Colonic mucosa (tissue), 4 donors: ENCODE results near the gene CBX1. TPM values are rescaled to one million over a fixed set of nuclear protein-coding genes. Genes with fewer than 3 reads are reported as not detected.

Experiments used
- DNase-seq: peaks from one replicate; pipeline ENCODE4 v3.0.0-alpha.2; 2020
- H3K27ac ChIP-seq: fragments of 200-600 bp; one replicate; pipeline ENCODE4 v1.8.0; 2021
- H3K27me3 ChIP-seq: fragments of 200-600 bp; one replicate; pipeline ENCODE4 v1.8.0; 2021
- H3K36me3 ChIP-seq: fragments of 200-600 bp; one replicate; pipeline ENCODE4 v1.8.0; 2021
- H3K4me1 ChIP-seq: fragments of 200-600 bp; one replicate; pipeline ENCODE4 v1.8.0; 2021; ENCODE audit warnings: mild to moderate bottlenecking
- H3K4me3 ChIP-seq: fragments of 200-600 bp; one replicate; pipeline ENCODE4 v1.8.0; 2021
- H3K9ac ChIP-seq, 2 donors: one replicate each; pipeline ENCODE4 v1.7.0; 2013; ENCODE audit warnings: control low read depth in 2 of 2, low read depth in 2 of 2, low read length in 2 of 2
- H3K9me3 ChIP-seq: fragments of 200-600 bp; one replicate; pipeline ENCODE4 v1.8.0; 2021
- CTCF ChIP-seq: fragments of 200-600 bp; IDR thresholded peaks from one replicate; pipeline ENCODE4 v1.8.0; 2022; ENCODE audit warnings: antibody characterized with exemption, mild to moderate bottlenecking
- intact Hi-C: fragments of 100-400 bp; cut with DNase I; formaldehyde crosslinking; loops from one replicate; pipeline ENCODE4 v1.14.1; 2022
- total RNA-seq, 2 donors: library from RNA; stranded (reverse); fragmentation: NEBNext Ultra II Directional in 1 of 2; extraction: Animal tissue kit (Norgen Biotek cat#: 25700) in 1 of 2; gene quantifications; one replicate each; pipeline ENCODE4 v1.2.1, GENCODE V29; 2021
- donor health status: healthy.
- donor health status: DM: no; HTN: no; CAD: no.
- donor health status: DM: no; HTN: no; CAD: no.

Gene CBX1
- total RNA-seq, 2 donors from 2014 or later = 32.3 to 53.0 TPM

GRCh38 chr17:48025904-48026501 lies 75.3 kb downstream of the CBX1 start:
- no peaks in the 10 kb centered on the region for H3K36me3 ChIP-seq
- H3K27ac ChIP-seq = no peak overlapping the region
- intact Hi-C loops = loop anchor here (1.0 to 5.0 kb wide), 2 partner anchors 48 to 106 kb away; no protein-coding TSS in a partner anchor
- peaks cover 12% of the 10 kb centered on the region for H3K4me1 ChIP-seq
- no peak overlapping the region for H3K4me3 ChIP-seq
- TF ChIP-seq CTCF = no peak
- H3K27me3 ChIP-seq = no peaks in the 10 kb centered on the region
- H3K9me3 ChIP-seq = no peaks in the 10 kb centered on the region
- peak overlapping the region in 1 of 2 donors; percentile 81 for H3K9ac ChIP-seq
- DNase-seq = peak; percentile 49

- H3K27me3 ChIP-seq = no peaks in the 10 kb centered on the region
- no peaks in the 10 kb centered on the region for H3K9me3 ChIP-seq
- H3K9ac ChIP-seq = peak overlapping the region; percentile 61 to 81
- peaks cover 12% of the 10 kb centered on the region for H3K4me1 ChIP-seq
- DNase-seq = peak; percentile 99
- H3K4me3 ChIP-seq = peak overlapping the region; percentile 41
- intact Hi-C loops = loop anchor here (5.0 kb wide), 1 partner anchor 107 kb away; no protein-coding TSS in a partner anchor
- H3K36me3 ChIP-seq = no peaks in the 10 kb centered on the region
- peak; percentile 49 for TF ChIP-seq CTCF
- peak overlapping the region; percentile 51 for H3K27ac ChIP-seq
Measured at GRCh38 chr17:48025040-48025903, 76.0 kb downstream of the CBX1 start.

- Histone ChIP-seq H3K9me3 (no peaks in the 10 kb centered on the region), H3K9ac (peak overlapping the region; percentile 35 to 47), H3K4me3 (peak overlapping the region; percentile 41), H3K4me1 (peaks cover 12% of the 10 kb centered on the region), H3K36me3 (no peaks in the 10 kb centered on the region), H3K27me3 (no peaks in the 10 kb centered on the region), H3K27ac (peak overlapping the region; percentile 51)
- TF ChIP-seq CTCF = no peak
- DNase-seq = peak; percentile 84
- intact Hi-C loops = loop anchor here (5.0 kb wide), 1 partner anchor 108 kb away; no protein-coding TSS in a partner anchor
Measured at GRCh38 chr17:48024149-48025039, 76.9 kb downstream of the CBX1 start.

- peak; percentile 86 for DNase-seq
- H3K4me1 ChIP-seq = peaks cover 12% of the 10 kb centered on the region
- H3K27me3 ChIP-seq = no peaks in the 10 kb centered on the region
- peak overlapping the region; percentile 51 for H3K27ac ChIP-seq
- H3K4me3 ChIP-seq = peak overlapping the region; percentile 41
- no peaks in the 10 kb centered on the region for H3K9me3 ChIP-seq
- TF ChIP-seq CTCF = no peak
- peak overlapping the region; percentile 35 to 47 for H3K9ac ChIP-seq
- intact Hi-C loops = no loop called here
- no peaks in the 10 kb centered on the region for H3K36me3 ChIP-seq
Measured at GRCh38 chr17:48023400-48024148, 77.7 kb downstream of the CBX1 start.
